ENCODE measurements around the gene TRANK1. TPM values are rescaled to one million over a fixed set of nuclear protein-coding genes. Genes with fewer than 3 reads are reported as not detected.
"Not testable (repeated sequence)": the region's sequence is repeated elsewhere in the genome, so short reads cannot be mapped to it uniquely, and the experiment has no call there.

The TRANK1 gene
- 9.6 TPM for polyA plus RNA-seq (2013, experiment 1 of 2; ENCODE audit: insufficient read length)
- polyA plus RNA-seq (2013, experiment 2 of 2; ENCODE audit: insufficient read length), result 7.4 TPM

GRCh38 chr3:36944641-36945270, at the start of gene TRANK1:
Gene TRANK1 (minus strand): TSS chr3:36945054. CDS start chr3:36944809, 245 bp downstream.
- peak; percentile 60 for DNase-seq

GRCh38 chr3:36993326-36994283, 48.8 kb upstream of the TRANK1 start, which contains the start of gene MLH1:
Gene MLH1 (plus strand): TSS chr3:36993518. CDS start chr3:36993548, 30 bp downstream.
- peak; percentile 100 for DNase-seq

- no peak for DNase-seq
Measured at GRCh38 chr3:36992806-36993325, 48.0 kb upstream of the TRANK1 start, which contains the start of gene EPM2AIP1. Gene EPM2AIP1 (minus strand): TSS chr3:36993131. CDS start chr3:36993077, 54 bp downstream.

- peak; percentile 56 for DNase-seq
Measured at GRCh38 chr3:36991923-36992805, 47.3 kb upstream of the TRANK1 start.

GRCh38 chr3:36991147-36991546, 46.3 kb upstream of the TRANK1 start:
- DNase-seq, result no peak

GRCh38 chr3:36989568-36989967, 44.7 kb upstream of the TRANK1 start:
- no peak for DNase-seq

GRCh38 chr3:36989005-36989404, 44.2 kb upstream of the TRANK1 start:
- DNase-seq, result no peak

- DNase-seq, result no peak
Measured at GRCh38 chr3:36988356-36988755, 43.5 kb upstream of the TRANK1 start.

GRCh38 chr3:36981006-36981405, 36.2 kb upstream of the TRANK1 start:
- DNase-seq, result no peak

GRCh38 chr3:36973139-36973538, 28.3 kb upstream of the TRANK1 start:
- DNase-seq, result no peak

- DNase-seq, result no peak
Measured at GRCh38 chr3:36972163-36972562, 27.3 kb upstream of the TRANK1 start.

- peak; percentile 24 for DNase-seq
Measured at GRCh38 chr3:36969540-36970432, 24.9 kb upstream of the TRANK1 start.

GRCh38 chr3:36969085-36969484, 24.2 kb upstream of the TRANK1 start:
- no peak for DNase-seq

- DNase-seq, result no peak
Measured at GRCh38 chr3:36965440-36965839, 20.6 kb upstream of the TRANK1 start.

GRCh38 chr3:36964817-36965216, 20.0 kb upstream of the TRANK1 start:
- DNase-seq, result no peak

- DNase-seq, result no peak
Measured at GRCh38 chr3:36964331-36964730, 19.5 kb upstream of the TRANK1 start.

GRCh38 chr3:36963008-36963407, 18.2 kb upstream of the TRANK1 start:
- not testable (repeated sequence) for DNase-seq

- no peak for DNase-seq
Measured at GRCh38 chr3:36960502-36960901, 15.6 kb upstream of the TRANK1 start.

- DNase-seq, result no peak
Measured at GRCh38 chr3:36959821-36960220, 15.0 kb upstream of the TRANK1 start.

GRCh38 chr3:36957862-36958686, 13.2 kb upstream of the TRANK1 start:
- DNase-seq, result peak; percentile 70
